GM12865 (cell line): ENCODE measurements around the gene FARP1.

ENCODE experiments used
- DNase-seq: peaks from one replicate; pipeline ENCODE4 v3.0.0; 2010; ENCODE audit warnings: low read depth
- H3K4me3 ChIP-seq: 2 replicates; pipeline ENCODE4 v1.5.1; 2011; ENCODE audit warnings: mild to moderate bottlenecking, low read depth, low read length, control low read depth
- TF ChIP-seq, protein P1 (sequence below): IDR thresholded peaks from 2 replicates; pipeline ENCODE4 v1.5.1; 2011; ENCODE audit warnings: low read length, control low read depth, low read depth, inconsistent platforms; ENCODE audit not compliant: insufficient read depth; ENCODE audit errors: missing control alignments

The FARP1 gene

DNA sequence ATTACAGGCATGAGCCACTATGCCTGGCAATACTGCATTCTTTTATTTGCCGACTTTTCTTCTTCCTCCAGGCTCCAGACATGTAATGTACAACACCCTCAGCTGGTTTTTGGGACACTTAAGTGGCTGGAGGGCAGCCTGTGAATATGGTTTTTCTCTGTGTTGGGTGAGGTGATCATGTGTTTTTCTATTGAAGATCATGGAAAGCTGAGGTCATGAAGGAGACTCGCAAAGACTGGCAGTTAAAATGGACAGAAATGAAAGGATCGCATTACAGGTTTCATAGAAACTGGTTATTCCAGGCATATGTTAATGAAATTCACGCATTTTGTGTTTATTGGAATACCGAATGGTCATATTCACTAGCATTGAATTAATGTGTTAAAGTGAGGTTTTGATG, 119.4 kb downstream of the FARP1 start:
- DNase-seq: no peak
- TF ChIP-seq, protein P1, sequence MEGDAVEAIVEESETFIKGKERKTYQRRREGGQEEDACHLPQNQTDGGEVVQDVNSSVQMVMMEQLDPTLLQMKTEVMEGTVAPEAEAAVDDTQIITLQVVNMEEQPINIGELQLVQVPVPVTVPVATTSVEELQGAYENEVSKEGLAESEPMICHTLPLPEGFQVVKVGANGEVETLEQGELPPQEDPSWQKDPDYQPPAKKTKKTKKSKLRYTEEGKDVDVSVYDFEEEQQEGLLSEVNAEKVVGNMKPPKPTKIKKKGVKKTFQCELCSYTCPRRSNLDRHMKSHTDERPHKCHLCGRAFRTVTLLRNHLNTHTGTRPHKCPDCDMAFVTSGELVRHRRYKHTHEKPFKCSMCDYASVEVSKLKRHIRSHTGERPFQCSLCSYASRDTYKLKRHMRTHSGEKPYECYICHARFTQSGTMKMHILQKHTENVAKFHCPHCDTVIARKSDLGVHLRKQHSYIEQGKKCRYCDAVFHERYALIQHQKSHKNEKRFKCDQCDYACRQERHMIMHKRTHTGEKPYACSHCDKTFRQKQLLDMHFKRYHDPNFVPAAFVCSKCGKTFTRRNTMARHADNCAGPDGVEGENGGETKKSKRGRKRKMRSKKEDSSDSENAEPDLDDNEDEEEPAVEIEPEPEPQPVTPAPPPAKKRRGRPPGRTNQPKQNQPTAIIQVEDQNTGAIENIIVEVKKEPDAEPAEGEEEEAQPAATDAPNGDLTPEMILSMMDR: no peak
- no peak overlapping the region for H3K4me3 ChIP-seq

DNA sequence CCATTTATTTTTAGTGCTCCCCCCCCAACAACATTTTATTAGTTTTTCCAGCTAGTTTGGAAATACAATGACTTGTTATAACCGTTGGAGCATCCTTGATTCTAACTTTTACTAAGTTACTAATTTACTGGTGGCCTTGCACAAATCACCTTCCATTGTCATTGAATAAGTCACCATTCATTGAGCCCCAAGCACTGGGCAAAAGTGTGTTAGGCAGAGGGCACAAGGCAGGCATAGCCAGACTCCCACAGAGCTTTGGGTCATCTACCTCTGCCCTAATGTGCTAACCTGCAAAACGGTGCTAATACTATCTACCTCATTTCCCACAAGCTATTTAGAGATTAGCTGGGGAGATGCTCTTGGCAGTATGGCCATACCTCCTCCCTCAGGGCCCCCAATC, 120.9 kb downstream of the FARP1 start:
- H3K4me3 ChIP-seq: no peak overlapping the region
- no peak for DNase-seq

DNA sequence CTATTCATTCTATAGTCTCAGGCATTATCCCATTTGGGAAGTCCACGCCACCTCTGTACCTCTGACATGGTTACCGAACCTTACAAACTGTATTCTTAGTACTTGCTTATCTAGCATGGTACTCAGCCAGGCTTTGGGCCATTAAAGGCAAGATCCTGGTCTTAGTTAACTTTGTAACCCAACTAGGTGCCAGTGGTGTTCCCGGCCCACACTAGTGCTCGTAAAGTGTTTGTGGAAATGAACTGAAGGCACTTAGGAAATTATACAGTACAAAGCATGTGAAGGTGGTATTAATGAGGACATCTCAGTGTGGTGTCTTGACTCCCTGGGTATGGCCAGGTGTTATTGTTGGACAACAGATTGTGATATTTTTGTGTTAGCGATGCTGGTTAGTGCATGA, 122.0 kb downstream of the FARP1 start:
- no peak overlapping the region for H3K4me3 ChIP-seq
- no peak for DNase-seq
- TF ChIP-seq, protein P1: no peak

More for the DNA sequence above, 120.9 kb downstream of the FARP1 start:
- TF ChIP-seq, protein P1: no peak

GRCh38 chr13:98265692-98266551, 123.0 kb downstream of the FARP1 start:
- DNase-seq: no peak
- no peak overlapping the region for H3K4me3 ChIP-seq
- TF ChIP-seq, protein P1: no peak

DNA sequence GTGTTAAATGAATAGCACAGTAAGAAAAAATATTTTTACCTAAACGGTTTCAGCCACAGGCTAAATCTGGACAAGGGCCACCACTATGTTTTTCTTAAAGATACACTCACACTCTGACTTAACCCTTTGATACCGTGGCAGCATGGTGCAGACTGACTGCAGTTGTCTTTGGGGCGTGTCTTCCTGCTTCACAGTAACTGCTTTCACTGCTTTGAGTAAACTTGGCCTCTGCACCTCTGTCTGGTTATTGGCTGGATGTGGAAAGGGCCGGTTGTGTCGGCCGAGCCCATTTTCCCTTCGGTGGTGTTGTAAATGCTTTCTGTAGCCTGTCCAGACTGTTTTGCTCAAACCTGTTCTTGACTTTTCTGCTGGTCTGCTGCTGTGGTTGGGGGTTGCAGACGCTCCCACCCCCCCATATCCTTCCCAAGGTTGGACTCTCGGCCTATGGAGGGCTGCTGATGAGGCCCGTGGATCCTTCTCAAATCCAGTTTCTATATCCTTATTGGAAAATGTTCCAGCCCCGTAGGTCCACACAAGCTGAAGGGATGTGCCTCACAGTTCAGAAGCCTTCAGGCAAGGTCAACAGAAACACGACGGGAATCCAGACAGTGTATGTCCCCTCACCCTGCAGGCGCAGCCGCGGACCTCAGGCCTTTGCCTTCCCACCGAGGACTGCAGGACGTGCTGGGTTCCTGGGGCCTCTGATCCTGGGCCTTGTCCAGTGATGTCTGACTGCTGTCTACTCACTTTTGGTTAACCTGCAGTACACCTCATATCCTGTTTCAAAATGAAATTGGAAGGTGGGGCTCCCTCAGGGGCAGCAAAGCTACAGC, 124.4 kb downstream of the FARP1 start:
- DNase-seq: peak; percentile 84
- H3K4me3 ChIP-seq: no peak overlapping the region

GRCh38 chr13:98269386-98269785, 126.5 kb downstream of the FARP1 start:
- TF ChIP-seq, protein P1: no peak
- no peak overlapping the region for H3K4me3 ChIP-seq
- DNase-seq: no peak

More for the DNA sequence above, 124.4 kb downstream of the FARP1 start:
- TF ChIP-seq, protein P1: no peak
